ENCODE results near the gene LIMS2.

GRCh38 chr2:127615511-127616166 is 59.7 kb downstream of the LIMS2 start:
- TF ChIP-seq GATA2 (IDR thresholded peaks at IDR 0.05; ENCODE audit: low read depth, low read length) (no peak), GATA3 (IDR thresholded peaks at IDR 0.05; ENCODE audit: low read depth, low read length) (no peak)

All from SH-SY5Y (cell line).